ENCODE measurements around the gene IGSF21.
"Not testable (repeated sequence)": the region's sequence is repeated elsewhere in the genome, so short reads cannot be mapped to it uniquely, and the experiment has no call there.

IGSF21 gene

GRCh38 chr1:18400347-18401102 is 292.9 kb downstream of the IGSF21 start:
- no peak for DNase-seq (ENCODE audit: low read depth in 2 of 2)

- DNase-seq (ENCODE audit: low read depth in 2 of 2): no peak
Observed at GRCh38 chr1:18401921-18402320, 294.3 kb downstream of the IGSF21 start.

GRCh38 chr1:18404460-18404859 is 296.9 kb downstream of the IGSF21 start:
- DNase-seq (ENCODE audit: low read depth in 2 of 2): no peak

GRCh38 chr1:18407166-18408045 is 299.8 kb downstream of the IGSF21 start:
- no peak for DNase-seq (ENCODE audit: low read depth in 2 of 2)

- DNase-seq (ENCODE audit: low read depth in 2 of 2): no peak
Observed at GRCh38 chr1:18408656-18409370, 301.2 kb downstream of the IGSF21 start.

GRCh38 chr1:18409609-18410237 is 302.1 kb downstream of the IGSF21 start:
- DNase-seq (ENCODE audit: low read depth in 2 of 2): no peak

- DNase-seq (ENCODE audit: low read depth in 2 of 2): no peak
Observed at GRCh38 chr1:18410407-18410806, 302.8 kb downstream of the IGSF21 start.

GRCh38 chr1:18411321-18411720 is 303.7 kb downstream of the IGSF21 start:
- no peak for DNase-seq (ENCODE audit: low read depth in 2 of 2)

- DNase-seq (ENCODE audit: low read depth in 2 of 2): no peak
Observed at GRCh38 chr1:18411820-18412641, 304.4 kb downstream of the IGSF21 start.

GRCh38 chr1:18412882-18413353 is 305.3 kb downstream of the IGSF21 start:
- DNase-seq (ENCODE audit: low read depth in 2 of 2): no peak

- DNase-seq (ENCODE audit: low read depth in 2 of 2): no peak
Observed at GRCh38 chr1:18413541-18414305, 306.1 kb downstream of the IGSF21 start.

GRCh38 chr1:18414321-18414720 is 306.7 kb downstream of the IGSF21 start:
- DNase-seq (ENCODE audit: low read depth in 2 of 2): no peak

GRCh38 chr1:18414872-18415447 is 307.4 kb downstream of the IGSF21 start:
- no peak for DNase-seq (ENCODE audit: low read depth in 2 of 2)

GRCh38 chr1:18415448-18416027 is 307.9 kb downstream of the IGSF21 start:
- no peak for DNase-seq (ENCODE audit: low read depth in 2 of 2)

- not testable (repeated sequence) for DNase-seq (ENCODE audit: low read depth in 2 of 2)
Observed at GRCh38 chr1:18416126-18416525, 308.5 kb downstream of the IGSF21 start.

- DNase-seq (ENCODE audit: low read depth in 2 of 2): no peak
Observed at GRCh38 chr1:18417316-18418269, 310.0 kb downstream of the IGSF21 start.

GRCh38 chr1:18419113-18419844 is 311.7 kb downstream of the IGSF21 start:
- no peak for DNase-seq (ENCODE audit: low read depth in 2 of 2)

- DNase-seq (ENCODE audit: low read depth in 2 of 2): no peak
Observed at GRCh38 chr1:18419845-18420184, 312.2 kb downstream of the IGSF21 start.
